Measurements from ENCODE around the gene PIGR.
A peak's percentile ranks its signal among the peaks of the same experiment; 100 is the strongest.

DNA sequence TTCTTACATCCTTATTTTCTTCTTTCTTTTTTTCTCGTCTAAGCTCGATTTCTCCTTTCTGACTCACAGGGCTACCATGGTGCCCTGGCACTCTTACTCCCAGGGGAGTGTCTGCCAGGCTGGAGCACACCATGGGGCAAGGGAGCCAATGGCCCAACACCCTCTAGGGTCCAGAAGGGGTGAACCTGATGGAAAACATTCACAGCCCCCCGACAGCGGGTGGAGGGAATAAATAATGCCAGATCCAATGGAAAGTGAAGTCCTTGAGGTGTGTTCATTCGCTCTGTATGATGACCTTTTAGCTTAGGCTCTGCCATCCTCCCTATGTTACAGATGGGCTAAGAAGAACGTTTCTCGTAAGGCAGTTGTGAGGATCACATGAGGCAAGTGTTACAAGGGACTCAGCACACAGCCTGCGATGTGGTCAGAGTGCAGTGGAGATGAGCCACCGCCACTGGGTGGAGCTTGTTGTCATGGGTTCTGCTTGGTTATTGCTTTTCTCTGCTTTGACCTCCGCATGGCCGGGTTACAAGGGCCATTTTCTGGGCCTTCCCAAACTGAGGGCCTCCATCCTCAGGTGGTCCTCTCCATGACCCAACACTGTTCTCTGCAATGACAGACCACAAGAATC is 21.0 kb downstream of the PIGR start:
- TF ChIP-seq ETV1 (tag; conservative IDR thresholded peaks at IDR 0.05; ENCODE audit: low read depth) (no peak), RFX1 (IDR thresholded peaks at IDR 0.05) (peak; percentile 68), CTCFL (IDR thresholded peaks at IDR 0.05; ENCODE audit: borderline replicate concordance, insufficient read depth, low read depth, low read length, poor library complexity, severe bottlenecking) (no peak), ZFP30 (CRISPR knock-in tag; IDR thresholded peaks at IDR 0.05; ENCODE audit: borderline replicate concordance) (no peak), CHD4 (IDR thresholded peaks at IDR 0.05; ENCODE audit: insufficient read depth, insufficient replicate concordance, low read depth, low read length, poor library complexity, severe bottlenecking) (no peak), YY1 (IDR thresholded peaks at IDR 0.05; ENCODE audit: borderline replicate concordance in 1 of 3, control insufficient read depth in 1 of 3, extremely low read depth in 1 of 3, insufficient read depth in 3 of 3, insufficient read length in 1 of 3, insufficient replicate concordance in 2 of 3, low read depth in 1 of 3, low read length in 2 of 3) (peak in 2 of 3 experiments; percentile 43 to 63), BCOR (IDR thresholded peaks at IDR 0.05) (no peak)
